Umbilical cord (tissue), 2 donors: Measurements from ENCODE around the gene TSHZ2. TPM values are rescaled to one million over a fixed set of nuclear protein-coding genes. Genes with fewer than 3 reads are reported as not detected.

Experiments used
- DNase-seq: peaks from one replicate; pipeline ENCODE4 v3.0.0-alpha.2; 2015; ENCODE audit warnings: low spot score
- total RNA-seq: library from RNA; depleted of rRNA; stranded (reverse); fragments of >200 nt; gene quantifications from one replicate; pipeline ENCODE4 v1.2.3, GENCODE V29; 2014; ENCODE audit warnings: low replicate concordance; ENCODE audit not compliant: insufficient read depth

The TSHZ2 gene
- total RNA-seq, 1 donor from 2014 or later = 4.3 TPM

- DNase-seq = no peak
Observed at GRCh38 chr20:53055367-53056067, 83.4 kb downstream of the TSHZ2 start.

GRCh38 chr20:53057579-53057978, 85.4 kb downstream of the TSHZ2 start:
- no peak for DNase-seq

GRCh38 chr20:53059848-53060247, 87.7 kb downstream of the TSHZ2 start:
- no peak for DNase-seq

- peak; percentile 98 for DNase-seq
Observed at GRCh38 chr20:53061192-53062108, 89.3 kb downstream of the TSHZ2 start.

GRCh38 chr20:53064935-53065334, 92.8 kb downstream of the TSHZ2 start:
- no peak for DNase-seq

GRCh38 chr20:53068241-53068640, 96.1 kb downstream of the TSHZ2 start:
- no peak for DNase-seq

- no peak for DNase-seq
Observed at GRCh38 chr20:53069132-53069531, 97.0 kb downstream of the TSHZ2 start.

- DNase-seq = no peak
Observed at GRCh38 chr20:53070224-53070623, 98.1 kb downstream of the TSHZ2 start.

- no peak for DNase-seq
Observed at GRCh38 chr20:53070706-53071392, 98.7 kb downstream of the TSHZ2 start.

GRCh38 chr20:53071833-53072232, 99.7 kb downstream of the TSHZ2 start:
- DNase-seq = no peak

GRCh38 chr20:53072923-53073579, 100.9 kb downstream of the TSHZ2 start:
- no peak for DNase-seq

- no peak for DNase-seq
Observed at GRCh38 chr20:53073636-53074415, 101.7 kb downstream of the TSHZ2 start.

- no peak for DNase-seq
Observed at GRCh38 chr20:53074811-53075314, 102.7 kb downstream of the TSHZ2 start.

- DNase-seq = no peak
Observed at GRCh38 chr20:53076668-53077067, 104.5 kb downstream of the TSHZ2 start.

GRCh38 chr20:53077373-53078205, 105.4 kb downstream of the TSHZ2 start:
- DNase-seq = peak; percentile 44

GRCh38 chr20:53078761-53079160, 106.6 kb downstream of the TSHZ2 start:
- DNase-seq = no peak

GRCh38 chr20:53079261-53079691, 107.1 kb downstream of the TSHZ2 start:
- DNase-seq = peak; percentile 78

GRCh38 chr20:53079828-53080686, 107.9 kb downstream of the TSHZ2 start:
- peak; percentile 50 for DNase-seq

GRCh38 chr20:53080687-53080962, 108.5 kb downstream of the TSHZ2 start:
- no peak for DNase-seq
